GM19463 (cell line): ENCODE results near the gene SRL.

Experiments
- ATAC-seq: cut with Tn5 transposase; IDR thresholded peaks from one replicate; pipeline ENCODE4 v1.9.1; 2021; ENCODE audit warnings: mild to moderate bottlenecking, moderate library complexity; ENCODE audit not compliant: unreplicated experiment

Gene SRL

DNA sequence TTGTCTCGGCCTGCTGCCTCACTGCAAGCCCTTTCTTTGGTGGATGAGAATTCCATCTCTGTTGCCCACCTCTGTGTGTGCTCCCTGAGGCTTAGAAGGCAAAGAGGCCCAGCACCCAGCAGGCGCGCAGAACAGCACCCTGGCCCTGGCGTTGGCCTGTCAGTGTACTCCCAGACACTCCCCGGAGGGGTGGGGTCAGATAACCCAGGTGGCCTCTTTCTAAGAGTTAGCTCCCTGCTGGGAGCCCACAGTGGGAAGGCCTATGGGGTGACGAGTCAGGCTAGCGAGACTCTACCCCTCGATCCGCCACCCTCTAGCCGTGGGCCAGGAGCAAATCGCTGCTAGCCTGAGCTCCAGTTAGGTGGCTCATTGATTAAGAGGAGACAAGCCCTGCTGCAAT lies 38.1 kb downstream of the SRL start:
- ATAC-seq = no peak

DNA sequence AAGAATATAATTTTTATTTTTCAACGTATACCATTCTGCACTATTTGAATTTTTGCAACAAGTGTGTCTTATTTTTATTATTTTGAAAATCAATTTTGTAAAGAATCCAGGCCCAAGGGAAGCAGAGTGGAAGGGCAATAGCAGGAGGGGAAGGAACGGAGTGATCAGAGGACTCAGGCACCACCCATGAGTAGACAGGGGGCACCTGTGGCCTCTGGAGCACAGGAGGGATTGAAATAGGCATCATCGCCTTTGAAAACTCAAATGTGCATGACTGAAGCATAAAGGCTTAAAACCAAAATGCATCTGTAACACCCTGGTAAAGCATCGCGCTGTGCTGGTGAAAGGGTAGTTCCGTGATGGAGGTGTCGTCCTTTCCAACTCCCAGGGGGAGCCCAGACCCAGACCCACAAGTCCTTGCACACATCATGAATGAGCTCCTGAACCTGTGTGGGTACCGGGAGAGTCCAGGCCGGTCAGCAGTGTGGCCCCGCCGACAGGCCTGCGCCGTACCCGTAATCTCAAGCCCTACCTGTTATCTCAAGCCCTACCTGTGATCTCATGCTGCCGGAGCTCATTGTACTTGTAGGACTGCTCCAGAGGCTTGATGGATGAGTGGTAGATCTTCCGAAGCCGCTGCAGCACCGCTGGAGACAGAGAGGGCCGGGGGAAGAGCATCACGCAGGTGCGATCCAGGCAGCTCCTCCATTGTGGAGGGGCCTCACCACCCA lies 39.1 kb downstream of the SRL start:
- no peak for ATAC-seq

DNA sequence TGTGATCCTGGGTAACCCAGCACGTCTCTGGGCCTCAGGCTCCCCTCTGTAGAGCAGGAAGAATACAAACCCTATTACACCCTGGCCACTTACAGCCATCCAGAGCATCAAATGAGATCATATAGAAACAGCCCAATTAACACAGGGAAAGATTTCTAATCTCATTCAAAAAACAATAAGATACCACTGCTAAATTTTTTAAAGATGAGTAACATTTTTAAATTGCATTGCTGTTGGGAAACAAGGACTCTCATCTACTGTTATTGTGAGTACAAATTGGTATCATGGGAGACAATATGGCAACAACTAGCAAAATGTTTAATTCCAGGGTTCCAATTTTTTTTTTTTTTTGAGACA lies 41.1 kb downstream of the SRL start:
- ATAC-seq = no peak

DNA sequence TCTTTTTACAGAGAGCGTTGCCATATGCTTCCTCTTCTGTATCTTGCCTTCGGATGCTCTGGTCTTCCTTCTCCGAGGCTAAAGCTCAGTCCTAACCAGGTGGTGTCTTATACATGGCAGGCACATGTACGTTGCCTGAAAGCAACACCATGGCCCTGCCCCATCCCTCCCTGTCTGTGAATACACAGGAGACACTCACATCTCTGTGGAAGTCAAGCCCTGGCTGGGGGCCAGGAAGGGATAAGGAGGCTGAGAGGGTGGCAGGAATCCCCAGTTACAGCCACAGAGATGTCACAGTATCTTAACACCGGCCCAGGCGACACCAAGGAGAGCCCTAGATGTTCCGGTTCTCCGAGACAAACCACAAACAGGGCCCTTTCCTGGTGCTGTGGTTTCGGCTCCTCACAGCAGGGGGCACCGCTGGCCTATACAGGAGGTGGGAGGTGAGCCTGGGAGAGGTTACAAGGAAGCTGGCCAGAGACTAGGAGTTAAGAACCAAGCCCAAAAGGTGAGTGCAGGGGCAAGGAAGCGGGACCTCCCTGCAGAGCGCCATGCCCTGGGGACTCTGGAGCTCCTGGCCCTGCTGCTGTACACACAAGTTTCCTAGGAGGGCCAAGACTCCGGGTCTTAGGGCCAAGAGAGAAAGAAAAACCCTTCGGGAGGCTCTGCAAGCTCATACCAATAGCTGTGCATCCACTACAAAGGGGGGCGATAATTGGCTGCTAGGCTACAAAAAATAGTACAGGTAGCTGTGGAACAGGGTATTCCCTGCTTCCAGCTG lies 41.7 kb downstream of the SRL start:
- ATAC-seq = no peak

DNA sequence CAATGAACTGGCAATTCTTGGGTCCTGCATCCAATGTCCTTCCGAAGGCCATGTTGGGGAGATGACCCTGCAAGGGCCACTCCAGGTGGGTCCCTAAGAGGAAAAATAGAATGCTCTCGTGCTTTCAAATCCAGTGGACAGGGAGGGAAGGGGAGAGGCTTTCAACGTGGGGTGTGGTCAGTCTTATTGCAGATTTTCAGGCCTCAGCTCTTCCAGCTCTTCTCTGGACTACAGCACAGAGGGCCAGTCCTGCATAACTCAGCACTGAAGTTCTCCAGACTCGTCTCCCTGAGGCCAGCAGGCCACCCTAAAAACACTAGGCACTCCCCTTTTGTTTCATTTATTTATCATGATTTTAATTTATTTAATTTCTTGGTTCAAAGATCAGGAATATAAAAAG lies 43.1 kb downstream of the SRL start:
- no peak for ATAC-seq

DNA sequence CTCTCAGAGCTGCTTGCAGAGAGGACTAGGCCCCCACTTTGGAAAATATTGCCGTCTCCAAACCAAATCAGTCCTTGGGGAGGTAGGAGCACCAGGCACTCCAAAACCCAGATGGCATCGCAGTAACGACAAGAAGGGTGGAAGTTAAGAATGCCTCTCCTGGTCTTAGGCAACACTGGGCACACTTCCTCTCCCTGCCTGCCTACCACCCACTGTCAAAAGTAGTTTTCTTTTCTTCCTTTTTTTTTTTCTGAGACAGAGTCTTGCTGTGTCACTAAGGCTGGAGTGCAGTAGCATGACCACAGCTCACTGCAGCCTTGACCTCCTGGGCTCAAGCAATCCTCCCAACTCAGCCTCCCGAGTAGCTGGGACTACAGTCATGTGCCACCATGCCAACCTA lies 47.2 kb downstream of the SRL start:
- no peak for ATAC-seq

DNA sequence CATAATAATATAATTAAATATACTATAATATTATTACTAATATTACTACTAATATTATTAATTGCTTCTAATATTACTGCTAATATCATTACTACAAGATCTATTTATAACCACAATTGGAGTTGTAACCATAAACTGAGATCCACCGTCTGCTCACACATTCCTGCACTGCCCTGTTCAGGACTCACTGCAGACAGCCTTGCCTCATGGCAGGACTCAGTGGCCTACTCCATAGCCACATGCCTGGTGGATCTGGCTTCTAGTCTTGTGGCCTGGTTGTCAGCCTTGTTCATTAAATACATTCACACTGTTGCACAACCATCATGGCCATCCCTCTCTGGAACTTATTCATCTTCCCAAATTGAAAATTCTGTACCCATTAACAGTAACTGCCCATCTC lies 48.0 kb downstream of the SRL start:
- no peak for ATAC-seq

DNA sequence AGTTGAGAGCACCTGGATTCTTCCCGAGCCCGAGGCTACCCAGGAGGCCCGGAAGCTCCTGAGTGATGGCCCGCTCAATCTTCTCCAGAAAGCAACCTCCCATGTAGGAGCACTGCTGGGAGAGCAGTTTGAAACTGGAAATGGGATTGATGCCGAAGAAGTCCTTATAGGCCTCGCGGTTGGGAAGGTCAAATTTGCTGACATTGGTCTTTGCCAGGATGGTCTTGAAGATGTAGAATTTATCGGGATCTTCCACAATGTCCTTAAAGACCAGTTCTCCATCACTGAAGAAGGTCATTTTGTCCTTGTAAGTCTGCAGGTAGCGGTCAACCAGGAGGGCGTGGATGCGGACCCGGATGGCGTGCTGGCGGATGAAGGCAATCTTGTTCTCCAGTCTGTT lies 49.7 kb downstream of the SRL start:
- no peak for ATAC-seq

DNA sequence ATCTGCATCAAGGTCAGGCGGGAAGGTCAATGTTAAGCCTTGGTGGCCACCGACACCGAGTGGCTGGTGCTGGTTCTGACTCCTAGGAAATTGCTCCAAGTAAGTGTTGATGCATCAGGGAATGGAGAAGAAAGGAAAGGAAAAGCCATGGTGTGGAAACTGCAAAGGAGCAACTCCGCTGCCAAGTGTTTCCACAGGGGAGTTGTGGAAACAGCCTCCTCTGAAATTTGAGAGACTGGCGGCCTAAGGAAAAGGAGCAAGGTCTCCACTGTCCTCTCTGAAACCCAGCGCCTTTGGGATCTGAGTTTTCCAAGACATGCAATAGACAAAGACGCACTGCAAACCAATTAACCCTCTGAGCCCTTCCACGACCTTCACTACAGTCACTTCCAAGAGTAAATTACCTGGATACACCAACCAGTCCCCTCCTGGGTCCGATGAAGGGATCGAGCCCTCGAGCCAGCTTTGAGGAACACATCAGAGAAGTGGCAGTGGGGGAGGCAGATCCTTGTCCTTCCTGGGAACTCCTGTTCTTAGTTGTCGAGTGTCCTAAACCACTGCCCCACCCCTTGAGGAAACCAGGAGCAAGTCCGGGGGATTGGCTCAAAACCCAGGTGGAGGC lies 51.1 kb downstream of the SRL start:
- ATAC-seq = no peak

DNA sequence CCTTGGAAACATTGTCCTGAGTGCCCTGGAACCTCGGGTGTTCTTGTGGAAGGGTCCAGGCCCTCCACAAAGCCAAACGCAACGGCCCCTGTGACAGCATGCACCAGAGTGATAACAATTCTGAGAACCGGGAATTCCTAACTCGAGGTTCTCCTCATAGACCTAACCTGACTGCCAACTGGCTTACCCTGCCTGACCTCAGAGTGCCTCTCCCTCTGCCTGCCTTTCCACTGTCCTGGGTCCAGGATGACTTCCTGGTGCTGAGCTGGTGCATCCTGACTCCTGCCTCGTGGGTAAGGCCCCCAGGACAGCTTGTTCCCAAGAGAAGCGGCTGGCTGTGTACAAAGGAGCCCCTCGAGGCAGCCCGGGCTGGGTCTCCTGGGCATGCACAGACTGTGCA lies 51.8 kb downstream of the SRL start:
- ATAC-seq = no peak

DNA sequence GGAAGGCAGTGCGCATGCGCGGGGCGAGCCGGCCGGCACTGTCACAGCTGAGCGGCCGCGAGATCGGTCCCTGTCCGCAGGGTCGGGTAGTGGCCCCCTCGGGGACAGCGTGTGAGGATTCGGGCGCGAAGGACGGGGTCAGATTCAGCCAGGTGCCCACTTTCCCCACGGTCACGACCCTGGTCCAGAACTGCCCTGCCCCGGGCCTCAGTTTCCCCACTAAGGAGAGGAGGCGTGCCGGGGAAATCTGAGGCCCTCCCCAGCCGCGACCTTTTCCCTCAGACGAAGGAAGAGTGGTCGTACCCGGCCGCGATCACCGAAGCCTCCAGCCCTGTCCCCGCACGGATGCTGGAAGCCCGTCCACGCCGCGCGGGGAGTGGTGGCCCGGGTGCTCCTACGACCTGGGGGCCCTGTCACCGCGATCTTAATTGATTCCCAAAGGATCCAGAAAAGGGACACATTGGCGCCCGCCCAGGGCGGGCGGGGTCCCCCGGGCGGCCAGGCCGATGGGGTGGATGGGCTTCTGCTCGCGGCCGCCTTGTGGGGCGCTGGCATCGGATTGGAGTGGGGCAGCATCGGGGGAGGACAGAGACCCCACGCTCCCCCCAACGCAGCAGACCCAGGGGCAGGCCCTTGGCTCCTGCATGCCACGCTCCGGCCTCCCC lies 57.7 kb downstream of the SRL start:
- no peak for ATAC-seq

DNA sequence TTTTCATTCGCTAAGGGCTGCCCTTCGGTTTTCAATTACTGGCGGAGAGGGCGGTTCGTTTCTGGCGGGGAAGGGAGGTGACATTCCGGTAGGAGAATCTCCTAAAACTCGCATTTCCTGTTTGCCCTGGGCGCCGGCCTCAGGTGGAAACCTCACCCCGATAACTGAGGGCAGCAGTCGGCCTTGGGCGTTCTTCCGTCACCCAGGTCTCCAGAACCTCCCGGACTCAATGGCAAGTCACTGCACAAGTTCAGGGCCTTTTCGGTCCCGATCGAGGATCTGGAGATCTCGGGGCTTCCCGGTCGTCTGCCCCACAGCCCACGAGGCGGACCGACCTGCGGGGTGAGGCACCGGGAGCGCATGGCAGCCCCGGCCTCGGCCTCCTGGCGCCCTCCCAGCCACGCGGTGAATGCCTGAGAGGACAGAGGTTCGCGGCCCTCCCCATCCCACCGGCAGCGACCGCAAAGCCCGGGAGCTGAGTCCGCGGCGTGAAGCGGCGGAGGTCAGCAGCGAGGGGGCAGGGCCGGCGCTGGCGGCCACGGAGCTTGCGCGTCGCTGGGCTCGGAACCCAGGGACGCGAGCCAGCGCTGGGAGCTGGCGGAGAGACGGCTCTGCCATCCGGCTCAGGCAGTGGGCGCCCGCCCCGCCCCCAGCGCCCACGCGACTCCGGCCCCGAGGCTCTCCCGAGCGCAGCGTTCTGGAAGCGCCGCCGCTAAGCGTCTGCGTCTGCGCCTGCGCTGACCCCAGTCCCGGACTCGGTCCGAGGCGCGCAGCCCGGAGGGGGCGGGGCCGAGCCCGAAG lies 58.4 kb downstream of the SRL start:
- ATAC-seq = peak; percentile 87

DNA sequence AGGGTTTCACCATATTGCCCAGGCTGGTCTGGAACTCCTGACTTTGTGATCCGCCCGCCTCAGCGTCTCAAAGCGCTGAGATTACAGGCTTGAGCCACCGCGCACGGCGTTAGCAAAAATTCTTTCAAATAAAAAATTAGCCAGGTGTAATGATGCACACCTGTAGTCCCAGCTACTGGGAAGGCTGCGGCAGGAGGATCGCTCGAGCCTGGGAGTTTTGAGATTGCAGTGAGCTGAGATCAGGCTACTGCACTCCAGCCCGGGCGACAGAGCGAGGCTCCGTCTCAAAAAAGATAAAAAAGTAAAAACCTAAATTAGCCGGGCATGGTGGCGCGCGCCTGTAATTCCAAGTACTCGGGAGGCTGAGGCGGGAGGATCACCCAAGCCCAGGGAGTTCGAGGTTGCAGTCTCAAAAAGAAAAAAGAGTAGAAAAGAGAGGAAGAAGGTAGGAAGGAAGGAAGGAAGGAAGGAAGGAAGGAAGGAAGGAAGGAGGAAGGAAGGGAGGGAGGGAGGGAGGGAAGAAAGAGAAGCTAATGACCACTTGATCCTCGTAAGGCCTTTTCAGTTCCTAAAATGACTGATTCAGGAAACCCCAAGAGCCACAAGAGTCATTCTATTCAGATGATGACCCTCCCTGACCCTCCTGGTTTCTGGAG lies 59.2 kb downstream of the SRL start:
- peak; percentile 35 for ATAC-seq

DNA sequence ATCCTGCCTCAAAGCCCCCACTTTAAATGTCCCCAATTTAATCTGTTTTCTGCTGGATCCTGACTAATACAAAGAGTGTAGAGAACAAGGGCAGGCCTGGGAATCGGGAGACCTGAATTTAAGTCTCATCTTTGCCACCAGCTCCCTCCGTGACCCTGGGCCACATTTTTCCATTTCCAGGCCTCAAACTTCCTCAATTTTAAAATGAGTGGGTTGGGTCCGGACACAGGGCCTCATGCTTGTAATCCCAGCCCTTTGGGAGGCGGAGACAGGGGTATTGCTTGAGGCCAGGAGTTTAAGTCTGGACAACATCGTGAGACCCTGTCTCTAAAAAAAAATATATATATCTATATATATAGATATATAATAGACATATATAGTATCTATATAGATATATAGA lies 61.4 kb downstream of the SRL start:
- ATAC-seq = no peak

DNA sequence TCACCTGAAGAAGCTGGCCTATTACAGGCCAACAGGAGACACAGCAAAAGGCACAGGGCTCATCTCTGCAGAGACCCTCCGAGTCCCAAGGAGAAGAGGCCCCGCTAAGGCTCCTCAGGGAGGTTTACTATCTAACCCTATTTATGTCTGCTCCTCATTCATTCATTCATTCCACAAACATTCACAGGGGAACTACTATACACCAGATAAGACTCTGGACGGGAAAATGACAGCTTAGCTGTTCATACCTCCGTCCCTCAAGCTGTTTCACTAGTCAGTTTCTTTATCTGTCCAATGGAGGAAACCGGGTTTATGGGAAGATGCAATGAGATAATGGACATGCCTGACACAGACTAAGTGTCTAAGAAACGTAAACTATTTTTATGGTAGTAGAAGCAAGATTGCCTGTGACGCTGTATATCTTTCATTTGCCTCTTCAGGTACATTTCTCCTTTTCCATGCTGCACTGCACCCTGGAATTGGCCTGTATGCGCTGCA lies 62.1 kb downstream of the SRL start:
- no peak for ATAC-seq

DNA sequence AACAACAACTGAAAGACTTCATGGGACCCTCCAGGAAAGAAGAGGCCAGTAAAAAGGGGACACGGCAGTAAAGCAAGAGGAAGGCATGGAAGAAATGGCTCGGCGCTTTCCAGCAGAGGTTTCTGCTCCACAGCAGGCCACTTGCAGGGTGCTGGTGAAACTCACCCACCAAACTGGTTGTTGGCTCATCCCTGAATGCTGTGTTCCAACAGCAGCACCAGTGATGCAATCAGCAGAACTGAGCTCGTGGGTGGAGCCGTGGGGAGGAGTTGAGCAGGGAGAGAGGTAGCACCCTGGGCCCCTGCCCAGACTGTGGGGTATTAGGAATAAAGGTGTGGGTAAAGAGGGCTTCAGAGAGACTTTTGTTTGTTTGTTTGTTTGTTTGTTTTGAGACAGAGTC lies 62.9 kb downstream of the SRL start:
- no peak for ATAC-seq

DNA sequence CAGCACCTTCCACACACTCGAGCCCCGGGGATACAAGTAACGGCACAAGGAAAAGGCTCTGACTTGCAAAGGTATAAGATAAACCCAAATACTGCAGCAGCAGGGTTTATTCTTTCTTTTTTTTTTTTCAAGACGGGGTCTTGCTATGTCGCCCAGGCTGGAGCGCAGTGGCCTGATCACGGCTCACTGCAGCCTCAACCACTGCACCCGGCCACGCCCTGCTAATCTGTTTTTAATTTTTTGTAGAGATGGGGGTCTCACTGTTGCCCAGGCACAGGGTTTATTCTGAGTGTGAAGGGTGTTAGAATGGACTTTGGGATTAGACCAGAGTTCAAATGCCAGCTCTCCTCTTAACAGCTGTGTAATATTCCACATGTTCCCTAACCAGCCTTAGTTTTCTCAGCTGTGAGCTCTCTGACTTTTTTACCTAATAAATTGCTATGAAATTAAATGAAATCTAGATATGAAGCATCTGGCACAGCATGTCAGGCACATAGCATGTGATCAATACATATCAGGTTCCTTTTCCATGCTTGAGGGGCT lies 63.3 kb downstream of the SRL start:
- no peak for ATAC-seq

DNA sequence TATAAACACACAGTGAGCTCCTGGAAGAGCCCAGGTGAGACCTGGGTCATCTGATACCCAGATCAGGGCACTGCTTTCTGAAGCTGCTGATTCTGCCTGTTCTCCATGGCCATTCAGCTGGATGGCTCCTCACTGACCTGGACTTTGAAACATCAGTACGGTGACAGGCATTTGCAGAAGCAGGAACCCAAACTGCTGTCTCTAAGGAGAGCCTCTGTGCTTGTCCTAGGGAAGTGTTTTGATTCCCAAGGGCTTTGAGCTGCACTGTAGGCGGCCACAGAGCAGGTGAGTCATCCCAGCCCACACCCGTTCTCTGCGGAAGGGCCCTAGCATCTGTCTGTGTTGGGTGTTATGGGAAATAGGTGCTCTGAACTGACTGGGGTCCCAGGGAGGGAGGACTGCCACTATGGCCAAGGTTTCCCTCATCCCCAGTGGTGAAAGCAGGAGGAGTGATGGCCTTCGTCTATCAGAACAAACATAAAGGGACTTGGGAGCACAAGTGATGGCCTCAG lies 64.9 kb downstream of the SRL start:
- no peak for ATAC-seq

DNA sequence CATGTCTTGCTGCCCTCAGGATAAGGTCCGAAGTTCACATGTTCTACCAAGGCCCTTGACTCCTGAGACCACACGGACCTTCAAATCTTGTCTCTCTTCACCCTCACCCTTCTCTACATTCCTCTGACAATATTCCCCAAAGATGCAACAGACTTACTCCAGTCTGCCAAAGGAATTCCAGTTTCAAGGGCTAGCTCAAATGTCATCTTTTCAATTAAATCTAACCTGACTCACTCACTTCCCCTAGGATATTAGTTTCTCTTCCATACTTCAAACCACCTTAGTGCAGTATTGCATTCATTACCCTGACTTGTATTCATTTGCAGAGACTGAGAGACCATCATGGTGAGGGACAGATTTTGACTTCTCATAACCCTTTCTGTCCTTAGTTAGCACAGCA lies 66.0 kb downstream of the SRL start:
- no peak for ATAC-seq

DNA sequence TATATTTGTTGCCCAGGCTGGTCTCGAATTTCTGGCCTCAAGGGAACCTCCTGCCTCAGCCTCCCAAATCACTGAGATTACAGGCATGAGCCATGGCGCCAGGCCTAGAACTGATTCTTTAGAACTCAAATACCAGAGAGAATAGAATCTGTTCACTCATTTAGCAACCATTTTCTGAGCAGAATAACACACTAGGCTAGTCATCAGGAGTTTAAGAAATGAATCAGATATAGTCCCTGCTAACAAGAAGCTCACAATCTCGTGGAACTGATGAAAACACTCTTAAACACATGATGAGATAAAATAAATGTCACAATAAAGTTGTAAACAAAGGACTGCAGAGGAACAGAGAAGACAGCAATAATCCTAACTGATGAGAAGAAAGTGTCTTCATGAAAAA lies 69.8 kb downstream of the SRL start:
- no peak for ATAC-seq
